GM13977 (cell line): ENCODE measurements around the gene TRMT11.
"Not testable (repeated sequence)": the region's sequence is repeated elsewhere in the genome, so short reads cannot be mapped to it uniquely, and the experiment has no call there.

Source experiments
- DNase-seq: peaks from one replicate; pipeline ENCODE4 v3.0.0; 2012; ENCODE audit warnings: low spot score
- in situ Hi-C: fragments of 300-500 bp; cut with MboI; formaldehyde crosslinking; loops from one replicate; pipeline ENCODE4 v1.12.0; 2022; ENCODE audit warnings: low sequenced_read_pairs, low pct_unique_long_range_greater_than_20kb, mixed read lengths, inconsistent platforms; ENCODE audit not compliant: unreplicated experiment
- TF ChIP-seq, protein P1 (sequence below): IDR thresholded peaks from 2 replicates; pipeline ENCODE4 v1.5.1; 2012; ENCODE audit warnings: mild to moderate bottlenecking, control low read depth; ENCODE audit not compliant: insufficient read depth; ENCODE audit errors: extremely low read depth, missing control alignments

Gene TRMT11

DNA sequence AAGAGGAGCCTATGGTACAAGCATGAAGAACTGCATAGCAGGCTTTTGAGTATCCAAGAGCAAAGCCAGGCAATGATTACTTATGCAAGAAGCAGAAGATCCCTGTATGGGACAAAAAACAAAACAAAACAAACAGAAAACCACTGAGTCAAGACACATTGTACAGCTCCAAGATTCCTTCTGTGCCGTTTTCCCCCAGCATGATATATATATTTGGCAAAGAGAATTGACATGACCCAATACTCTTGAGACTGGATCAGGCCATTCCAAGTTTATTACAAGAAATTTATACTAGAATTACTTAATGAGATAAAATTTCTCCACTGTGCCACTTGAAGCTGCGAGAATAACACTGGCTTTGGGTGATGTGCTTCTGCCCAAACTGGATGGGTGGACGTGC is 65.5 kb downstream of the TRMT11 start:
- TF ChIP-seq, protein P1, sequence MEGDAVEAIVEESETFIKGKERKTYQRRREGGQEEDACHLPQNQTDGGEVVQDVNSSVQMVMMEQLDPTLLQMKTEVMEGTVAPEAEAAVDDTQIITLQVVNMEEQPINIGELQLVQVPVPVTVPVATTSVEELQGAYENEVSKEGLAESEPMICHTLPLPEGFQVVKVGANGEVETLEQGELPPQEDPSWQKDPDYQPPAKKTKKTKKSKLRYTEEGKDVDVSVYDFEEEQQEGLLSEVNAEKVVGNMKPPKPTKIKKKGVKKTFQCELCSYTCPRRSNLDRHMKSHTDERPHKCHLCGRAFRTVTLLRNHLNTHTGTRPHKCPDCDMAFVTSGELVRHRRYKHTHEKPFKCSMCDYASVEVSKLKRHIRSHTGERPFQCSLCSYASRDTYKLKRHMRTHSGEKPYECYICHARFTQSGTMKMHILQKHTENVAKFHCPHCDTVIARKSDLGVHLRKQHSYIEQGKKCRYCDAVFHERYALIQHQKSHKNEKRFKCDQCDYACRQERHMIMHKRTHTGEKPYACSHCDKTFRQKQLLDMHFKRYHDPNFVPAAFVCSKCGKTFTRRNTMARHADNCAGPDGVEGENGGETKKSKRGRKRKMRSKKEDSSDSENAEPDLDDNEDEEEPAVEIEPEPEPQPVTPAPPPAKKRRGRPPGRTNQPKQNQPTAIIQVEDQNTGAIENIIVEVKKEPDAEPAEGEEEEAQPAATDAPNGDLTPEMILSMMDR = no peak
- in situ Hi-C loops = no loop called here
- DNase-seq = no peak

DNA sequence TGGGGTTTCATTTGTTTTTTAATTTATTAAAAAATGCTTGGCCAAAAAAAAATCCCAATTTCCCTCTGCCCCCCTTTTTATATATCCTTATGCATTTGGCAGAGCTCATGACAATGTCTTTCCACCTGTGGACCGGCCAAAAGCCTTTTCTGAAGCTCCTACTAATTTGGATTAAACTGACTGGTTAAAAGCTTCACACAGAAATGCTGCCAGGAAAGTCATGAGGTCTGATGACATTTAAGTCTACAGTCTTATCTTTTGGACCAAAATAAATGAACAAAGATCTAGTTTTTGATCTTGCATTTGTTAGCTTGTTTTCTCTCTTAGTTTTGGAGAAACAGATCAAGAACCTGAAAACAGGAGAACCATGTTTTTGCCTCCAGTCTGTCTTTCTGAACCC is 66.1 kb downstream of the TRMT11 start:
- no peak for DNase-seq
- in situ Hi-C loops = no loop called here
- TF ChIP-seq, protein P1 = no peak

DNA sequence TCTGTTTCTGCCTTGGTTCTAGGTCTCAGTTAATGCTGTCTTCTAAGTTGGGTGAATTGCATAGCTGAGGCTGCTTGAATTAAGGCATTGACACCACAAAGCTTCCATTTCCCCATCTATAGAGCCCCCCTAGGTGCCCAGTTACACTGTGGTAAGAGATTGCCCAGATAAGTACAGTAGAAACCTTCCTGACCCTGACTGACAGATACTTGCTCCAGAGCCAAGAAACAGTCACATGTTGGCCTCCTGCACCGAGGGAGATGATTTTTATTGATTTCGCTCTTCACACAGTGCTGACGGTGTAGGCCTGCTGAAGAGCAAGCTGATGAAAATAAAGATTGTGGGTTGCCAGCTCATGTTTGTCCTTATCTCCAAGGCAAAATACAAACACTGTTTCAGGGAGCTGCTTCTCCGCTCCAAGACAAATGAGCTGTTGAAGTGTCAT is 67.9 kb downstream of the TRMT11 start:
- in situ Hi-C loops = no loop called here

DNA sequence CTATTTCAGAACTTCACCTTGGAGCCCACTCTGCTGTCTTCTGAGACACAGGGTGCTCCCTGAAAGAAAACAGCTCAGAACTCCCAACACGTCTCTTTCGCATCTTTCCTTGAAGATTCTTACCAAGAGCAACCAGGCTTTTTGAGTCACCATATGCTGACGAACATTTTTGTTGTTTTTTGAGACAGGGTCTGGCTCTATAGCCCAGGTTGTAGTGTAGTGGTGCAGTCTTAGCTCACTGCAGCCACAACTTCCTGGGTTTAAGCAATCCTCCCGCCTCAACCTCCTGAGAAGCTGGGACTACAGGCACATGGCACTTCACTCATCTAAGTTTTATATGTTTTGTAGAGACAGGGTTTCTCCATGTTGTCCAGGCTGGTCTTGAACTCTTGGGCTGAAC is 68.5 kb downstream of the TRMT11 start:
- TF ChIP-seq, protein P1 = no peak
- in situ Hi-C loops = no loop called here

More for the DNA sequence above, 67.9 kb downstream of the TRMT11 start:
- TF ChIP-seq, protein P1 = no peak
- DNase-seq = no peak

DNA sequence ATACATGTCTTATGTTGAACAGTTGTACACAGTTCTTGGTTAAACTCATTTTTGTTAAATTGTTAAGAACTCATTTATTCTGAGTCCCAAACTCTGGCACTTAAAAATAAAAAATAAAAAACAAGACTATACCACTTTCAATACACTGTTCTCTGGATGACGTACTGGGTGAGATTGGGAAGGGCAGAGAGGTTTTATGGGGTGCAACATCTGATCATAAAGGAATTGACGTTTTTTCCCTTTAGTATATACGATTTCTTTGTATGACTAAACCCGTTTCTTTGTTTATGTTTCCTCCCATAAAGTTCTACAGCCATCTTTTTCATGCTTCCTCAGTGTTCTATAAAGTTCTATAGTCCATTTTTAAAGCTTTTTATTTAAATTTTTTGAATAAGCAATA is 69.1 kb downstream of the TRMT11 start:
- in situ Hi-C loops = no loop called here
- no peak for DNase-seq
- TF ChIP-seq, protein P1 = no peak

More for the DNA sequence above, 68.5 kb downstream of the TRMT11 start:
- DNase-seq = no peak

DNA sequence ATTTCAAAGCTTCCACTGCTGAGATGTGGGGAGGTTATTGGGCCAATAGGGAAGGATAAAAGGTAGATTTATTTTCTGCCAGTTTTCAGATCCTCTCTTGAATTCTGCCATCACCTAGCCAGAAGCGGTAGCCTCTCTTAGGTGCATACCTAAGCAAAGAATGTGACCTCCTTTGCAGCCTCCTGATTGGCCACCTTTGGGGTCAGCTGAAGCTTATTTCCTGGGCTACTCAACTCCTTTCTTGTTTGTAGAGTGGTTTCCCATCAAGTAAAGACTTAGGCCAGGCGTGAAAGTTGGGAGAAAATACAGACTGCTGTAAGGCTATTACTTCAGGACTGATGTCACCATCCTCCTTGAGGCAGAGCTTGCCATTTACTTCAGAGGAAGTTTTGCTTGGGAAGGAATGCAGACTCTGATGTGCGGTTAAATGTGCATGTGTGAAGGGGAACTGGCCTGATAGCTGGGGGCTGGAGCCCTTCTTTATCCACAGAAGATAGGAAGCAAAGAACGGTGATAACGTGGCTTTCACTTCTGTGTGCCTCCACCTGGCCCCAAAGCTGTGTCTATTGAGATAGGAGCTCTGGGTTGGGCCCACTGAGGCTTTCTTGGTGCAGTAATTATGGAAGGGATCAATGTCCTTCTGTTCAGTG is 70.1 kb downstream of the TRMT11 start:
- TF ChIP-seq, protein P1 = no peak
- DNase-seq = no peak
- in situ Hi-C loops = no loop called here

DNA sequence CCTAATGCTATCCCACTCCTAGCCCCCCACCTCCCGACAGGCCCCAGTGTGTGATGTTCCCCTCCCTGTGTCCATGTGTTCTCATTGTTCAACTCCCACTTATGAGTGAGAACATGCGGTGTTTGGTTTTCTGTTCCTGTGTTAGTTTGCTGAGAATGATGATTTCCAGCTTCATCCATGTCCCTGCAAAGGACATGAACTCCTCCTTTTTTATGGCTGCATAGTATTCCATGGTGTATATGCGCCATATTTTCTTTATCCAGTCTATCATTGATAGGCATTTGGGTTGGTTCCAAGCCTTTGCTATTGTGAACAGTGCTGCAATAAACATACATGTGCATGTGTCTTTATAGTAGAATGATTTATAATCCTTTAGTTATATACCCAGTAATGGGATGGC is 71.7 kb downstream of the TRMT11 start:
- DNase-seq, in situ Hi-C loops: not testable (repeated sequence)
